Erythroblast (primary cell): ENCODE measurements around the gene METTL13.

ENCODE experiments used
- GATA1 ChIP-seq: IDR thresholded peaks from 2 replicates; pipeline ENCODE4 v1.6.1; 2011; ENCODE audit warnings: low read depth, mild to moderate bottlenecking, control low read depth, low read length, moderate library complexity
- POLR2A ChIP-seq: IDR thresholded peaks from 2 replicates; pipeline ENCODE4 v1.6.1; 2011; ENCODE audit warnings: mild to moderate bottlenecking, low read length

- TF ChIP-seq POLR2A = peak; percentile 96
- TF ChIP-seq GATA1 = no peak
Measured at GRCh38 chr1:171741872-171742576, 39.4 kb upstream of the METTL13 start, which contains the start of gene VAMP4.
